ENCODE results near the gene KIRREL1.

The KIRREL1 gene

DNA sequence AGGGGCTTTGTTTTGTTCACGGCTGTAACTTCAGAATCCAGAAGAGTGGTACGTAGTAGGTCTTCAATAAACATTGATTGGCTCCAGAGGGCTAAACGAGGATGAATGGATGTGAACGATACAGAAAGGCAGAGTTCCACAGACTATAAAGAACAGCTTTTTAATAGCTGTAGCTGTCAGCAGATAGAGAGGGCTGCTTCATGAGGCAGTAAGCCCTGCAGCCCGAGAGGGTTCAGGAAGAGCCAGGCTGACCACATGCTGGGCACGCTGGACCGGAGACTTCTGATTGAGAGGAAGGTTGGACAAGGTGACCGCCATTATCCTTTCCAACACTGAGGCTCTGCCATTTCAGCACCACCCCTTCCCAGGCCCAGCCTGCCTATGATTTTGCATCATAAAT lies 45.3 kb downstream of the KIRREL1 start:
- no peak overlapping the region for H2BK5ac ChIP-seq (ENCODE audit: low read depth, low read length, poor library complexity, severe bottlenecking)
- no peak overlapping the region for H3K4me3 ChIP-seq (ENCODE audit: insufficient read depth in 1 of 2, low read depth in 1 of 2, low read length in 2 of 2)
- no peak overlapping the region for H3K14ac ChIP-seq (ENCODE audit: low read length in 2 of 2)
- peaks cover 37% of the 10 kb centered on the region for H3K4me1 ChIP-seq (ENCODE audit: control insufficient read depth, insufficient read depth, low read depth, low read length)
- peak overlapping the region; percentile 11 to 59 for H3K18ac ChIP-seq (ENCODE audit: low read depth in 1 of 2, low read length in 2 of 2)
- H3K36me3 ChIP-seq (ENCODE audit: control insufficient read depth in 1 of 2, insufficient read depth in 2 of 2, low read depth in 1 of 2, low read length in 2 of 2) = peaks cover 3 to 39% of the 10 kb centered on the region in 2 experiments
- no peaks in the 10 kb centered on the region for H3K9me3 ChIP-seq (ENCODE audit: control insufficient read depth, low read length)
- no peaks in the 10 kb centered on the region for H3K27me3 ChIP-seq (ENCODE audit: control insufficient read depth in 1 of 2, insufficient read depth in 1 of 2, low read length in 2 of 2)
- no peak overlapping the region for H2AK5ac ChIP-seq (ENCODE audit: low read length, severe bottlenecking)
- H4K8ac ChIP-seq (ENCODE audit: low read length) = no peak overlapping the region
- no peak overlapping the region for H4K91ac ChIP-seq (ENCODE audit: low read length)
- H3K4me2 ChIP-seq (ENCODE audit: low read length, poor library complexity, severe bottlenecking) = peak overlapping the region; percentile 2
- DNase-seq = no peak
- no peak overlapping the region for H2BK120ac ChIP-seq (ENCODE audit: low read depth, low read length)
- peak overlapping the region; percentile 12 for H3K9ac ChIP-seq (ENCODE audit: low read length)
- 97% methylated on average over 8 of the region's 8 CpGs for WGBS
- H3K79me1 ChIP-seq (replicated peaks; ENCODE audit: low read length, poor library complexity, severe bottlenecking) = no peaks in the 10 kb centered on the region
- no peak overlapping the region for H2BK12ac ChIP-seq (ENCODE audit: low read length in 2 of 2)
- peak overlapping the region; percentile 84 for H3K27ac ChIP-seq (ENCODE audit: low read length, poor library complexity, severe bottlenecking)
- no peak overlapping the region for H2AFZ ChIP-seq (ENCODE audit: low read depth, low read length)
- H2BK15ac ChIP-seq (ENCODE audit: low read depth, poor library complexity, severe bottlenecking) = no peak overlapping the region
- H3K4ac ChIP-seq (ENCODE audit: low read depth in 1 of 2, low read length in 2 of 2) = no peak overlapping the region
- no peak overlapping the region for H3K23ac ChIP-seq (ENCODE audit: low read length in 2 of 2)

DNA sequence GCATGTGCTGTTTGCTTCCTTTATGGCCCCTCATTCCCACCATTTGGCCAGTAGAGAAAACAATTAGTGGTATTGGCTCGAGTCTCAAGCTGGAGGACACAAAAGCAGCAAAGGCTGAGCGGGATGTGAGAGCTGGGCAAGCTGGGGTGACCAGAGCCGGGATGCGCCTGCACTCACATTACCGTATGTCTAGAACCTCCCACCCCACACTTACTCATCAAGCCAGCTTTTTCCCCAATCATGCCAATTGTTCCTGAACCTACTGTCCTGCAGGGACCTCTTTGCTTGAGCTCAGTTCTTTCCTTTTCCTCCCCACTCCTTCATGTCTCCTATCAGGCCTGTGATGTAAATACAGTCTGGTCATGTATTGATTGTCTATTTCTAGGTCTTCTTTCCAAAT lies 45.9 kb downstream of the KIRREL1 start:
- Histone ChIP-seq H3K18ac (ENCODE audit: low read depth in 1 of 2, low read length in 2 of 2) (no peak overlapping the region), H3K4me3 (ENCODE audit: insufficient read depth in 1 of 2, low read depth in 1 of 2, low read length in 2 of 2) (no peak overlapping the region), H3K9ac (ENCODE audit: low read length) (no peak overlapping the region), H3K79me1 (replicated peaks; ENCODE audit: low read length, poor library complexity, severe bottlenecking) (no peaks in the 10 kb centered on the region), H2BK5ac (ENCODE audit: low read depth, low read length, poor library complexity, severe bottlenecking) (no peak overlapping the region), H4K91ac (ENCODE audit: low read length) (no peak overlapping the region), H3K36me3 (ENCODE audit: control insufficient read depth in 1 of 2, insufficient read depth in 2 of 2, low read depth in 1 of 2, low read length in 2 of 2) (peaks cover 3 to 45% of the 10 kb centered on the region in 2 experiments), H2BK12ac (ENCODE audit: low read length in 2 of 2) (no peak overlapping the region), H3K14ac (ENCODE audit: low read length in 2 of 2) (no peak overlapping the region), H4K8ac (ENCODE audit: low read length) (no peak overlapping the region), H3K4ac (ENCODE audit: low read depth in 1 of 2, low read length in 2 of 2) (no peak overlapping the region), H2AK5ac (ENCODE audit: low read length, severe bottlenecking) (no peak overlapping the region), H3K4me1 (ENCODE audit: control insufficient read depth, insufficient read depth, low read depth, low read length) (peaks cover 41% of the 10 kb centered on the region), H2BK120ac (ENCODE audit: low read depth, low read length) (no peak overlapping the region), H3K27me3 (ENCODE audit: control insufficient read depth in 1 of 2, insufficient read depth in 1 of 2, low read length in 2 of 2) (no peaks in the 10 kb centered on the region), H3K4me2 (ENCODE audit: low read length, poor library complexity, severe bottlenecking) (no peak overlapping the region), H3K23ac (ENCODE audit: low read length in 2 of 2) (no peak overlapping the region), H3K27ac (ENCODE audit: low read length, poor library complexity, severe bottlenecking) (peak overlapping the region; percentile 84), H3K9me3 (ENCODE audit: control insufficient read depth, low read length) (no peaks in the 10 kb centered on the region), H2BK15ac (ENCODE audit: low read depth, poor library complexity, severe bottlenecking) (no peak overlapping the region), H2AFZ (ENCODE audit: low read depth, low read length) (no peak overlapping the region)
- no peak for DNase-seq
- 70% methylated on average over 5 of the region's 5 CpGs for WGBS

DNA sequence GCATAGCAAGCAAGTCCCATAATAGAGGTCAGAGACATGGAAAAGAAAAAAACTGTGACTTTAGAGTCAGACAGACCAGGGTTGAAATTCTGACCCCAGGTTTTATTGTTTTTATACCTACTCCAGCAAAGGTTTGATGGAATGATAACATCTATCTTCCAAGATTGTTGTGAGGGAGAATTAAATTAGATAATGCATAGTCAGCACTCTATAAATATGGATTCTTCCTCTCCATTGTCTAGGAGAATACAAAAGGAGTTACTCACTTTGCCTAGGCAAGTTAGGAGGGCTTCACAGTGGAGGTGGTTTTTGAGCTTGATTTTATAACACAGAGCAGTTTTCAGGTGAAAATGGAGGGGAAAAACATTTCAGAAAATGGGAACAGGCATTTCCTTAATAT lies 46.9 kb downstream of the KIRREL1 start:
- Histone ChIP-seq H3K23ac (ENCODE audit: low read length in 2 of 2) (no peak overlapping the region), H3K27me3 (ENCODE audit: control insufficient read depth in 1 of 2, insufficient read depth in 1 of 2, low read length in 2 of 2) (no peaks in the 10 kb centered on the region), H4K91ac (ENCODE audit: low read length) (no peak overlapping the region), H3K9me3 (ENCODE audit: control insufficient read depth, low read length) (no peaks in the 10 kb centered on the region), H3K4ac (ENCODE audit: low read depth in 1 of 2, low read length in 2 of 2) (no peak overlapping the region), H3K14ac (ENCODE audit: low read length in 2 of 2) (no peak overlapping the region), H4K8ac (ENCODE audit: low read length) (no peak overlapping the region), H3K4me2 (ENCODE audit: low read length, poor library complexity, severe bottlenecking) (no peak overlapping the region), H3K4me1 (ENCODE audit: control insufficient read depth, insufficient read depth, low read depth, low read length) (peaks cover 44% of the 10 kb centered on the region), H2BK12ac (ENCODE audit: low read length in 2 of 2) (no peak overlapping the region), H3K27ac (ENCODE audit: low read length, poor library complexity, severe bottlenecking) (peak overlapping the region; percentile 84), H2AK5ac (ENCODE audit: low read length, severe bottlenecking) (no peak overlapping the region), H3K79me1 (replicated peaks; ENCODE audit: low read length, poor library complexity, severe bottlenecking) (no peaks in the 10 kb centered on the region), H2BK5ac (ENCODE audit: low read depth, low read length, poor library complexity, severe bottlenecking) (no peak overlapping the region), H3K4me3 (ENCODE audit: insufficient read depth in 1 of 2, low read depth in 1 of 2, low read length in 2 of 2) (no peak overlapping the region), H2AFZ (ENCODE audit: low read depth, low read length) (no peak overlapping the region), H2BK15ac (ENCODE audit: low read depth, poor library complexity, severe bottlenecking) (no peak overlapping the region), H2BK120ac (ENCODE audit: low read depth, low read length) (no peak overlapping the region), H3K36me3 (ENCODE audit: control insufficient read depth in 1 of 2, insufficient read depth in 2 of 2, low read depth in 1 of 2, low read length in 2 of 2) (peaks cover 3 to 52% of the 10 kb centered on the region in 2 experiments), H3K18ac (ENCODE audit: low read depth in 1 of 2, low read length in 2 of 2) (no peak overlapping the region), H3K9ac (ENCODE audit: low read length) (no peak overlapping the region)
- DNase-seq = no peak

DNA sequence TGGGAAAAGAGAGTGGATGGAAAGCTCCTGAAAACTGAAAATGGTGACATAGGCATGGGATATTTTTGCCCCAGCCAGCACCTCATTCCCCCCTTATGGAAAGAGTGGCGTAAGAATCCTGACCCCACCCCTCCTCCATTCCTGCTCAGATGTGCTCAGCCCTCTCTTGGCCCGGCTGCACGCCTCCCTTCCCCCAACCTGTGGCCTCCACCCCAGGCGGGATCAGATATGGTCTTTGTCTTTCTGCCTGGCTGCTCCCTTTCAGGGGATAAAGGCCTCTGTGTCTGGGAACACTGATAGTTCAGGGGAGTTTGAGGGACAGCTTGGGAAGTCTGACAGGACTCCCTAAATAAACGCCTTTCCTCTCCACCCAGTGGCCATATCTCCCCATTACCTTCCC lies 49.8 kb downstream of the KIRREL1 start:
- WGBS = 79% methylated on average over 3 of the region's 5 CpGs
- H3K23ac ChIP-seq (ENCODE audit: low read length in 2 of 2) = no peak overlapping the region

More for the DNA sequence above, 49.8 kb downstream of the KIRREL1 start:
- Histone ChIP-seq H2AFZ (ENCODE audit: low read depth, low read length) (no peak overlapping the region), H3K18ac (ENCODE audit: low read depth in 1 of 2, low read length in 2 of 2) (no peak overlapping the region), H4K8ac (ENCODE audit: low read length) (peak overlapping the region; percentile 8), H2AK5ac (ENCODE audit: low read length, severe bottlenecking) (peak overlapping the region; percentile 32), H3K4me2 (ENCODE audit: low read length, poor library complexity, severe bottlenecking) (no peak overlapping the region), H3K9ac (ENCODE audit: low read length) (no peak overlapping the region), H3K4me1 (ENCODE audit: control insufficient read depth, insufficient read depth, low read depth, low read length) (peaks cover 37% of the 10 kb centered on the region), H2BK15ac (ENCODE audit: low read depth, poor library complexity, severe bottlenecking) (no peak overlapping the region), H2BK120ac (ENCODE audit: low read depth, low read length) (no peak overlapping the region), H3K27me3 (ENCODE audit: control insufficient read depth in 1 of 2, insufficient read depth in 1 of 2, low read length in 2 of 2) (no peaks in the 10 kb centered on the region), H3K4me3 (ENCODE audit: insufficient read depth in 1 of 2, low read depth in 1 of 2, low read length in 2 of 2) (no peak overlapping the region), H3K79me1 (replicated peaks; ENCODE audit: low read length, poor library complexity, severe bottlenecking) (no peaks in the 10 kb centered on the region), H3K4ac (ENCODE audit: low read depth in 1 of 2, low read length in 2 of 2) (no peak overlapping the region), H3K14ac (ENCODE audit: low read length in 2 of 2) (no peak overlapping the region), H2BK5ac (ENCODE audit: low read depth, low read length, poor library complexity, severe bottlenecking) (no peak overlapping the region), H3K27ac (ENCODE audit: low read length, poor library complexity, severe bottlenecking) (peak overlapping the region; percentile 51), H3K9me3 (ENCODE audit: control insufficient read depth, low read length) (no peaks in the 10 kb centered on the region), H3K36me3 (ENCODE audit: control insufficient read depth in 1 of 2, insufficient read depth in 2 of 2, low read depth in 1 of 2, low read length in 2 of 2) (peaks cover 4 to 42% of the 10 kb centered on the region in 2 experiments), H4K91ac (ENCODE audit: low read length) (no peak overlapping the region), H2BK12ac (ENCODE audit: low read length in 2 of 2) (no peak overlapping the region)
- no peak for DNase-seq

Measured in mesenchymal stem cell (in vitro differentiated cells and primary cell).